Transverse colon (tissue), 4 donors: Measurements from ENCODE around the gene POU3F2.

ENCODE experiments used
- CTCF ChIP-seq, 5 experiments: fragments of 200-600 bp in 3 of 5; fragments of 450-650 bp in 2 of 5; sonication (generic) in 3 of 5; IDR thresholded peaks; 1 replicate in 2 of 5; 2 replicates in 3 of 5; pipeline ENCODE4 v1.5.1; 2016 to 2017; ENCODE audit warnings: antibody characterized with exemption in 5 of 5, inconsistent platforms in 3 of 5, mild to moderate bottlenecking in 2 of 5, moderate library complexity in 1 of 5
- POLR2AphosphoS5 ChIP-seq, 3 donors: sonication (generic); formaldehyde crosslinking; IDR thresholded peaks; one replicate each; pipeline ENCODE4 v1.6.1; 2016; ENCODE audit warnings: antibody characterized with exemption in 3 of 3

GRCh38 chr6:98828211-98828788 is 6.1 kb upstream of the POU3F2 start:
- TF ChIP-seq CTCF (IDR thresholded peaks at IDR 0.05) (no peak), POLR2AphosphoS5 (IDR thresholded peaks at IDR 0.05) (no peak)
